Measurements from ENCODE around the gene ADNP. TPM values are rescaled to one million over a fixed set of nuclear protein-coding genes. Genes with fewer than 3 reads are reported as not detected.

ADNP gene
- total and polyA plus RNA-seq, 2 of the 4 experiments (the other 2 are of a cell fraction) = 23.3 to 24.8 TPM

- no peak for TF ChIP-seq BHLHE40 (IDR thresholded peaks at IDR 0.05; ENCODE audit: low read depth, low read length)
Measured at GRCh38 chr20:50874758-50875665, 56.2 kb downstream of the ADNP start (continued).

- Histone ChIP-seq H3K14ac (replicated peaks; ENCODE audit: low read depth, low read length) (no peak overlapping the region), H2BK15ac (ENCODE audit: low read depth, low read length) (no peak overlapping the region), H3K27me3 (ENCODE audit: control insufficient read depth, insufficient read depth, low read length) (no peaks in the 10 kb centered on the region), H2AFZ (replicated peaks; ENCODE audit: low read length, poor library complexity) (no peak overlapping the region), H3K36me3 (ENCODE audit: control insufficient read depth, insufficient read depth, low read length) (peaks cover 10% of the 10 kb centered on the region), H4K8ac (ENCODE audit: low read depth in 2 of 2, low read length in 2 of 2) (no peak overlapping the region), H3K4ac (ENCODE audit: low read depth, low read length) (no peak overlapping the region), H3K4me3 (ENCODE audit: insufficient read depth, low read depth, low read length) (no peak overlapping the region), H3K9ac (ENCODE audit: low read depth, low read length) (no peak overlapping the region), H3K79me1 (ENCODE audit: low read depth in 1 of 2, low read length in 2 of 2) (no peaks in the 10 kb centered on the region; a peak in 2 of 4 replicates), H4K5ac (ENCODE audit: low read depth, low read length) (no peak overlapping the region), H4K20me1 (ENCODE audit: insufficient read depth, low read length) (no peaks in the 10 kb centered on the region), H3K23ac (ENCODE audit: low read depth, low read length) (no peak overlapping the region), H2BK20ac (ENCODE audit: low read depth, low read length) (no peak overlapping the region), H3K27ac (ENCODE audit: insufficient read depth, low read length) (no peak overlapping the region), H3K4me1 (ENCODE audit: control insufficient read depth, insufficient read depth, low read length) (peaks cover 10% of the 10 kb centered on the region), H2BK5ac (ENCODE audit: low read depth, low read length, poor library complexity, severe bottlenecking) (no peak overlapping the region), H3K9me1 (ENCODE audit: insufficient read depth, low read length) (peaks cover 4% of the 10 kb centered on the region), H3K9me3 (ENCODE audit: control insufficient read depth, insufficient read depth, low read length) (no peaks in the 10 kb centered on the region), H3K4me2 (ENCODE audit: low read depth, low read length) (no peak overlapping the region), H3K18ac (ENCODE audit: low read depth, low read length) (no peak overlapping the region), H2AK9ac (replicated peaks; ENCODE audit: low read depth, low read length, poor library complexity) (no peak overlapping the region), H2BK120ac (ENCODE audit: low read depth, low read length) (no peak overlapping the region), H3K56ac (ENCODE audit: extremely low read depth, insufficient read depth, low read length) (no peak overlapping the region), H4K91ac (ENCODE audit: insufficient read depth, low read depth, low read length) (no peak overlapping the region), H2AK5ac (ENCODE audit: low read depth, low read length) (no peak overlapping the region)
- in situ Hi-C loops (cut with MboI; ENCODE audit: low sequenced_read_pairs) (no loop called here), dilution Hi-C loops (cut with HindIII; ENCODE audit: low sequenced_read_pairs, unreplicated experiment) (no loop called here), intact Hi-C loops (cut with micrococcal nuclease) (no loop called here)
- no TSS peak for BruUV-seq (replicated peaks)
- 90% methylated on average over 7 of the region's 10 CpGs; no CpG with 5 or more reads in 1 of the 2 experiments for WGBS, 2 experiments (ENCODE audit: extremely low coverage in 2 of 2, insufficient read length in 1 of 2)
- DNase-seq (no peak), ATAC-seq (ENCODE audit: low read depth) (no peak)
- no peak for TF ChIP-seq ELK1 (IDR thresholded peaks at IDR 0.05; ENCODE audit: borderline replicate concordance, low read depth, low read length)
- TF ChIP-seq CHD1 (IDR thresholded peaks at IDR 0.05; ENCODE audit: low read depth, low read length) = no peak
- TF ChIP-seq RAD21 (IDR thresholded peaks at IDR 0.05; ENCODE audit: low read length) = no peak
- no peak for TF ChIP-seq CTCF (conservative IDR thresholded peaks at IDR 0.05; ENCODE audit: low read depth, low read length)
- no peak for TF ChIP-seq MAZ (IDR thresholded peaks at IDR 0.05; ENCODE audit: borderline replicate concordance, low read depth, low read length)
- no peak for TF ChIP-seq USF2 (IDR thresholded peaks at IDR 0.05; ENCODE audit: low read depth, low read length)
- no peak for TF ChIP-seq MAFK (IDR thresholded peaks at IDR 0.05; ENCODE audit: low read depth, low read length)
- CTCF ChIA-PET = interaction anchor here (0.6 kb wide), 1 partner anchor 90 kb away, joined by 3 read pairs; no protein-coding TSS in a partner anchor
- POLR2A ChIA-PET (ENCODE audit: unreplicated experiment) = no interaction called here
Measured at GRCh38 chr20:50874111-50874757, 57.0 kb downstream of the ADNP start.

Data from IMR-90 (cell line).